Astrocyte (in vitro differentiated cells and primary cell): ENCODE data around the gene DCC.

Experiments
- EZH2 ChIP-seq: IDR thresholded peaks from 2 replicates; pipeline ENCODE4 v1.6.1; 2012; ENCODE audit warnings: mild to moderate bottlenecking, low read length, inconsistent platforms; ENCODE audit not compliant: insufficient read depth
- TF ChIP-seq, protein P1 (sequence below): IDR thresholded peaks from 2 replicates; pipeline ENCODE4 v1.5.1; 2011; ENCODE audit warnings: low read depth, mild to moderate bottlenecking, inconsistent platforms, low read length, moderate library complexity; ENCODE audit not compliant: insufficient read depth

DNA sequence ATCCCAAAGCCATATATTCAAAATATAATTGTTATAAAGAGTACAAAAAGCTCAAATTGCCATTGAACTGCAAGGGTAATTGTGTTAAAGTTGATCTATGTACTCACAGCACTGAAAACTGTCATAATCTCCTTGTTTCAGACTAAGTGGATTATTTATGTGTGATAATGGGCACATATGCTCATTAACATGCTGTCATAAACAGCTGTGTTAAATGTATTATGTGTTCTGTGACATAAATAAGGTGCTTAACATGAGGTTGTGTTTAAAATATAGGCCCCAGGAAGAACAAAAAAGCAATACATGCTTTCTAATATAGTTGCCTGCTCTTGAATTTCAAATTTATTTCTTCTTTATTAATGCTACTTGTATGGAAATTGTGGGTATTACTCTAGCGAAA is 409.5 kb downstream of the DCC start:
- TF ChIP-seq, protein P1, sequence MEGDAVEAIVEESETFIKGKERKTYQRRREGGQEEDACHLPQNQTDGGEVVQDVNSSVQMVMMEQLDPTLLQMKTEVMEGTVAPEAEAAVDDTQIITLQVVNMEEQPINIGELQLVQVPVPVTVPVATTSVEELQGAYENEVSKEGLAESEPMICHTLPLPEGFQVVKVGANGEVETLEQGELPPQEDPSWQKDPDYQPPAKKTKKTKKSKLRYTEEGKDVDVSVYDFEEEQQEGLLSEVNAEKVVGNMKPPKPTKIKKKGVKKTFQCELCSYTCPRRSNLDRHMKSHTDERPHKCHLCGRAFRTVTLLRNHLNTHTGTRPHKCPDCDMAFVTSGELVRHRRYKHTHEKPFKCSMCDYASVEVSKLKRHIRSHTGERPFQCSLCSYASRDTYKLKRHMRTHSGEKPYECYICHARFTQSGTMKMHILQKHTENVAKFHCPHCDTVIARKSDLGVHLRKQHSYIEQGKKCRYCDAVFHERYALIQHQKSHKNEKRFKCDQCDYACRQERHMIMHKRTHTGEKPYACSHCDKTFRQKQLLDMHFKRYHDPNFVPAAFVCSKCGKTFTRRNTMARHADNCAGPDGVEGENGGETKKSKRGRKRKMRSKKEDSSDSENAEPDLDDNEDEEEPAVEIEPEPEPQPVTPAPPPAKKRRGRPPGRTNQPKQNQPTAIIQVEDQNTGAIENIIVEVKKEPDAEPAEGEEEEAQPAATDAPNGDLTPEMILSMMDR = no peak
- no peak for TF ChIP-seq EZH2
